GM19023 (cell line): ENCODE data around the gene PRKCB.

Experiments
- ATAC-seq: cut with Tn5 transposase; IDR thresholded peaks from one replicate; pipeline ENCODE4 v1.9.1; 2021; ENCODE audit warnings: mild to moderate bottlenecking, moderate library complexity; ENCODE audit not compliant: unreplicated experiment

PRKCB gene

GRCh38 chr16:23836078-23836403 is 258 bp downstream of the PRKCB start:
- ATAC-seq: no peak

- ATAC-seq: peak; percentile 25
Observed at GRCh38 chr16:23836404-23837311, 875 bp downstream of the PRKCB start.

- ATAC-seq: no peak
Observed at GRCh38 chr16:23837553-23838308, 1.9 kb downstream of the PRKCB start.

- no peak for ATAC-seq
Observed at GRCh38 chr16:23838485-23839142, 2.8 kb downstream of the PRKCB start.

GRCh38 chr16:23840310-23840709 is 4.5 kb downstream of the PRKCB start:
- ATAC-seq: no peak

- ATAC-seq: peak; percentile 64
Observed at GRCh38 chr16:23842137-23842600, 6.4 kb downstream of the PRKCB start.

GRCh38 chr16:23843143-23843542 is 7.4 kb downstream of the PRKCB start:
- peak; percentile 34 for ATAC-seq

- ATAC-seq: no peak
Observed at GRCh38 chr16:23847251-23847650, 11.5 kb downstream of the PRKCB start.

GRCh38 chr16:23847948-23848347 is 12.2 kb downstream of the PRKCB start:
- ATAC-seq: no peak

- ATAC-seq: no peak
Observed at GRCh38 chr16:23848958-23849357, 13.2 kb downstream of the PRKCB start.

GRCh38 chr16:23852794-23853562 is 17.2 kb downstream of the PRKCB start:
- no peak for ATAC-seq

GRCh38 chr16:23855010-23855409 is 19.2 kb downstream of the PRKCB start:
- ATAC-seq: no peak

GRCh38 chr16:23856251-23856709 is 20.5 kb downstream of the PRKCB start:
- ATAC-seq: no peak

GRCh38 chr16:23857256-23857880 is 21.6 kb downstream of the PRKCB start:
- no peak for ATAC-seq

- ATAC-seq: no peak
Observed at GRCh38 chr16:23857881-23858269, 22.1 kb downstream of the PRKCB start.

- no peak for ATAC-seq
Observed at GRCh38 chr16:23858542-23858941, 22.8 kb downstream of the PRKCB start.

- ATAC-seq: no peak
Observed at GRCh38 chr16:23859713-23860269, 24.0 kb downstream of the PRKCB start.

- no peak for ATAC-seq
Observed at GRCh38 chr16:23861874-23862273, 26.1 kb downstream of the PRKCB start.

GRCh38 chr16:23862556-23862955 is 26.8 kb downstream of the PRKCB start:
- no peak for ATAC-seq
